HUES48 (cell line): Measurements from ENCODE around the gene SFTPB.
"Not testable (repeated sequence)": the region's sequence is repeated elsewhere in the genome, so short reads cannot be mapped to it uniquely, and the experiment has no call there.

Experiments used
- H3K27ac ChIP-seq: one replicate; pipeline ENCODE4 v1.7.0; 2013; ENCODE audit warnings: low read depth, low read length, inconsistent platforms
- H3K27me3 ChIP-seq: 2 replicates; pipeline ENCODE4 v1.6.1; 2013; ENCODE audit warnings: mild to moderate bottlenecking, low read length; ENCODE audit not compliant: control insufficient read depth, insufficient read depth
- H3K36me3 ChIP-seq: 2 replicates; pipeline ENCODE4 v1.6.1; 2013; ENCODE audit warnings: low read length; ENCODE audit not compliant: control insufficient read depth, insufficient read depth
- H3K4me1 ChIP-seq: 2 replicates; pipeline ENCODE4 v1.6.1; 2013; ENCODE audit warnings: mild to moderate bottlenecking, low read length; ENCODE audit not compliant: control insufficient read depth, insufficient read depth
- H3K4me3 ChIP-seq: 2 replicates; pipeline ENCODE4 v1.5.1; 2013; ENCODE audit warnings: mild to moderate bottlenecking, low read depth, low read length
- H3K9ac ChIP-seq: 2 replicates; pipeline ENCODE4 v1.6.1; 2013; ENCODE audit warnings: mild to moderate bottlenecking, low read depth, low read length, moderate library complexity
- H3K9me3 ChIP-seq: 2 replicates; pipeline ENCODE4 v1.6.1; 2013; ENCODE audit warnings: low read length; ENCODE audit not compliant: control insufficient read depth, insufficient read depth

The SFTPB gene

DNA sequence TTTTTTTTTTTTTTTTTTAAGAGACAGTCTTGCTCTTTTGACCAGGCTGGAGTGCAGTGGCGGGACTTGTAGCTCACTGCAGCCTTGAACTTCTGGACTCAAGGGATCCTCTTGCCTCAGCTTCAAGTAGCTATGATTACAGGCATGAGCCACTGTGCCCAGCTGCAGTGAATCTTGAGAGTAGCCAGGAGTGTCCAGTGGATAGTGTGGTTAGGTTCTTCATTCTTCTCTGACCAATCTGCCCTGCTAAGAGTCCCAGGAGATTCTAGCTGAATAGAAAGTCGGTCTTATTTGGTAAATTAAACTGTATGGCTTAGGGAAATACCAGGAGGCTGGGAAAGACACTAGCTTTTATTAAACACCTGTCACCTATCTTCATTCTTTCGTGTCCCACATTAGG is 36.7 kb downstream of the SFTPB start:
- Histone ChIP-seq H3K27me3 (no peaks in the 10 kb centered on the region), H3K36me3 (peaks cover 93% of the 10 kb centered on the region), H3K9me3 (no peaks in the 10 kb centered on the region), H3K4me3 (no peak overlapping the region), H3K9ac (no peak overlapping the region), H3K27ac (no peak overlapping the region), H3K4me1 (no peaks in the 10 kb centered on the region)

DNA sequence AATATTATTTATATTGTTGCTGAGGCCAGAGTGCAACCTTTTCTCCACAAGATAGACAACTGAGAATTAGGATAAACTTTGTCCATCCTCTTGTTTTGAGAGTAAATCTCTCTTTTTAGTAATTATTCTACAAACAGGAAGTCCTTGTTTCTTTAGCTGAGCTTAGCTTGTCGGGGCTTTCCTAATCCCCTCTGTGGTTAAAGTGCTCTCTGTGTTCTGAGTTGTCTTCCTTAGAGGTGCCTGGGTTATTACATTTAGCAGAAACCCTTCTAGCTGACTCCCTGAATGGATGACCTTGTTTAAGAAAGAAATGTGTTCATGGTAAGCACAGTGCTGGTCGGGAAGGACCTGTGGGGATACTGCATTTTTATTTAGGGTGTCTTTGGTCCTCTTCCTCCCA is 39.3 kb downstream of the SFTPB start:
- Histone ChIP-seq H3K27me3 (no peaks in the 10 kb centered on the region), H3K4me3 (no peak overlapping the region), H3K4me1 (no peaks in the 10 kb centered on the region), H3K9me3 (no peaks in the 10 kb centered on the region), H3K9ac (no peak overlapping the region), H3K36me3 (peaks cover 97% of the 10 kb centered on the region), H3K27ac (no peak overlapping the region)

DNA sequence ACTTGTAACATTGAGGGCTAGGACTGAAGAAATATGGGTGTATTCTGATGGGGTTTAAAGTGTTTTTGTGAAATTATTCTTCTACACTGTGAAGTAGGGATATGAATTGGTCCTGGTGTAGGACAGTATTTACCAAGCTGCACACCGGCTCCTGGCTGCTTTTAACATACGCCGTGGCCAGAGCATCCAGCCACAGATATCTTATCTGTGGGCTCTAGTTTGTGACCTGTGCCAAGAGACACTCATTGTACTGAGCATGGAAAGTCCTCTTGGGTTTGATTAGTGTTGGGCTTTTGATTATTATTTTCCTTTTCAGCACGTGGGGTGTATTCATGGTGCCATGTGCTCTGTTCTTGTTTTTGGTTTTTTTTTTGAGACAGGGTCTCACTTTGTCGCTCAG is 44.0 kb downstream of the SFTPB start:
- Histone ChIP-seq H3K9ac (no peak overlapping the region), H3K4me3 (no peak overlapping the region), H3K36me3 (peaks cover 92% of the 10 kb centered on the region), H3K9me3 (no peaks in the 10 kb centered on the region), H3K4me1 (no peaks in the 10 kb centered on the region), H3K27ac (no peak overlapping the region), H3K27me3 (no peaks in the 10 kb centered on the region)

DNA sequence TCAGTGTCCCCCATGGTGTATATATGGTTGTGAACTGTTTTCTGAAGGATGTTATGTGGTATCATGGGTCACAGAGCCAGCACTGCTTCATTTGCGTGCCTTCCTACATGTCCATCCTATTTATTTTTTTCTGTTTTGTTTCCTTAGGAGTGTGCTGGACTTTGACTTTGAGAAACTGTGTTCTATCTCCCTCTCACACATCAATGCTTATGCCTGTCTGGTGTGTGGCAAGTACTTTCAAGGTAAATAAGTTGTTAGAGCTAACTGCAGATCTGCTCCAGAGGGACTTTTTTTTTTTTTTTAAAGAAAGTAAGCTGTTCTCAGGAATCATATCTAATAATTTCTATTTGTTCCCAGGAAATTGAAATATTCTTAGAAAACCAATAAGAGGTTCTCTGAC is 46.7 kb downstream of the SFTPB start:
- Histone ChIP-seq H3K9ac (no peak overlapping the region), H3K4me3 (no peak overlapping the region), H3K4me1 (no peaks in the 10 kb centered on the region), H3K27ac (no peak overlapping the region), H3K27me3 (no peaks in the 10 kb centered on the region), H3K9me3 (no peaks in the 10 kb centered on the region), H3K36me3 (peaks cover 70% of the 10 kb centered on the region)

DNA sequence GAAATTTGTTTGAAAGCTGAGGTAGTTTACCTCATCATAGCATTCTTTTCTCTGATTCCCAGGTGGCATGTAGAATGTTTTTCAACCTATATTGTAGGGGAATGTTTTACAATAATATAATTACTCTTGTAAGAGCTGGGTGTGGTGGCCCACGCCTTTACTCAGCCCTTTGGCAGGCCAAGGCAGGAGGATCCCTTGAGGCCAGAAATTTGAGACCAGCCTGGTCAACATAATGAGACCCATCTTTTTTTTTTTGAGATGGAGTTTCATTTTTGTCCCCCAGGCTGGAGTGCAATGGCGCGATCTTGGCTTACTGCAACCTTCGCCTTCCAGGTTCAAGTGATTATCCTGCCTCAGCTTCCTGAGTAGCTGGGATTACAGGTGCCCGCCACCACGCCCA is 48.4 kb downstream of the SFTPB start:
- Histone ChIP-seq H3K27ac (no peak overlapping the region), H3K27me3 (no peaks in the 10 kb centered on the region), H3K4me3 (no peak overlapping the region), H3K9me3 (no peaks in the 10 kb centered on the region), H3K4me1 (no peaks in the 10 kb centered on the region), H3K36me3 (peaks cover 54% of the 10 kb centered on the region), H3K9ac (no peak overlapping the region)

DNA sequence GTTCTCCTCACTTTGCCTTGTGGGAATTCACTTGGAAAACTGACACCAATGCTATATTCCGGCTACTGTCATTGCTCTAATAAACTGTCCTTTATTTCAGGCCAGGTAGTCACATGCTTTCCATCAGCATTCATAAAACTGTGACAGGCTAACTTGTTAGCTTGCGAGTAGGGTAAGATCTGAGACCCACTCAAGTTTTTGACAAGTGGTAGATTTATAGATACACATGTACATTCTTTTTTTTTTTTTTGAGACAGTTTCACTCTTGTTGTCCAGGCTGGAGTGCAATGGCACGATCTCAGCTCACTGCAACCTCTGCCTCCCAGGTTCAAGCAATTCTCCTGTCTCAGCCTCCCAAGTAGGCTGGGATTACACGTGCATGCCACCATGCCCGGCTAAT is 50.3 kb downstream of the SFTPB start:
- peaks cover 35% of the 10 kb centered on the region for H3K36me3 ChIP-seq
- H3K9me3 ChIP-seq, H3K27ac ChIP-seq, H3K4me1 ChIP-seq, H3K9ac ChIP-seq, H3K27me3 ChIP-seq, H3K4me3 ChIP-seq: not testable (repeated sequence)

DNA sequence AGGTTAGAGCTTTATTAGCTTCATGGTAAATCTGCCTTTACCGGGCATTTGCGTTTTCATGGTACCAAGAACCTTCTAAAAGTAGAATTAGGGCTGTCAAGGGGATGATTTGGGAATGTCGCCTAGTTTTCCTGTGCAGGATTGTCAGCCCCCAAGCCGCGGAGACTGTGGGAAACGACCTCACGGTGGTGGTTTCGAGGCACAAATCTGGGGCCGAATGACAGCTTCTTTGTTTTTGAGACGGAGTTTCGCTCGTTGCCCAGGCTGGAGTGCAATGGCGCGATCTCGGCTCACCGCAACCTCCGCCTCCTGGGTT is 52.6 kb downstream of the SFTPB start:
- peak overlapping the region; percentile 92; the same call in 1 of the 2 replicates for H3K4me3 ChIP-seq

DNA sequence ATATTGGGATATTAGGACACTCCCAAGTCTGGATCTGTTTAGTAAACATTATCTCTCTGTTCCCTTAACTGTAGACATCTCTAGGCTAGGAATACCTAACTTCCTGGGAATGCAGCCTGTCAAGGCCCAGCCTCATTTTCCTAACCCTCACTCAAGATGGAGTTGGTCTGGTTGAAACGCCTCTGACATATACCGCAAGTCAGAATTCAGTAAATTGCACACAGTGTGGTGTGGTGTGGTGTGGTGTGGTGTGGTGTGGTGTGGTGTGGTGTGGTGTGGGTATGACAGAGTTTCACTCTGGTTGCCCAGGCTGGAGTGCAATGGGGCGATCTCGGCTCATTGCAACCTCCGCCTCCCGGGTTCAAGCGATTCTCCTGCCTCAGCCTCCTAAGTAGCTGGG is 53.2 kb downstream of the SFTPB start:
- H3K36me3 ChIP-seq = peaks cover 15% of the 10 kb centered on the region
- H3K27me3 ChIP-seq, H3K4me1 ChIP-seq, H3K9ac ChIP-seq, H3K4me3 ChIP-seq, H3K27ac ChIP-seq, H3K9me3 ChIP-seq: not testable (repeated sequence)

More for the DNA sequence above, 52.6 kb downstream of the SFTPB start:
- no peaks in the 10 kb centered on the region for H3K27me3 ChIP-seq
- no peaks in the 10 kb centered on the region for H3K9me3 ChIP-seq
- no peak overlapping the region for H3K27ac ChIP-seq
- H3K4me1 ChIP-seq = no peaks in the 10 kb centered on the region
- H3K9ac ChIP-seq = no peak overlapping the region
- H3K36me3 ChIP-seq = peaks cover 17% of the 10 kb centered on the region

DNA sequence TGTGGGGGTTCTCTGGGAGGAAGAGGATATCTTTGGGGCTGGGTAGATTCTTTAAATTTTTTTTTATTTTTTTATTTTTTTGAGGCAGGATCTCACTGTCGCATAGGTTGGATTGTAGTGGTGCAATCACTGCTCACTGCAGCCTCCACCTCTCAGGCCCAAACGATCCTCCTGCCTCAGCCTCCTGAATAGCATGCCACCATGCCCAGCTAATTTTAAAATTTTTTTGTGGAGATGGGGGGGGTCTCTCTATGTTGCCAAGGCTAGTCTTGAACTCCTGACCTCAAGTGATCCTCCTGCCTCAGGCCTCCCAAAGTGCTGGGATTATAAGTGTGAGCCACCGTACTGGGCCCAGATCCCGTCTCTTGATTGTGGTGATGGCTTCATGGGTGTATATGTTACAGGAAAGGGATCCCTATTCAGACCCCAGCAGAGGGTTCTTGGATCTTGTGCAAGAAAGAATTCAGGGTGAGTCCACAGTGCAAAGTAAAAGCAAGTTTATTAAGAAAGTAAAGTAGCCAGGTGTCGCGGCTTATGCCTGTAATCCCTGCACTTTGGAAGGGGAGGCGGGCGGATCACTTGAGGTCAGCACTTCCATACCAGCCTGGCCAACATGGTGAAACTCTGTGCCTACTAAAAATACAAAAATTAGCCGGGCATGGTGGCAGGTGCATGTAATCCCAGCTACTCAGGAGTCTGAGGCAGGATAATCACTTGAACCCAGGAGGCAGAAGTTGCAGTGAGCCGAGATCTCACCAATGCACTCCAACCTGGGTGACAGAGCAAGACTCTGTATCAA is 54.1 kb downstream of the SFTPB start:
- Histone ChIP-seq H3K27ac (no peak overlapping the region), H3K9ac (no peak overlapping the region), H3K27me3 (no peaks in the 10 kb centered on the region), H3K9me3 (no peaks in the 10 kb centered on the region), H3K4me3 (no peak overlapping the region), H3K4me1 (no peaks in the 10 kb centered on the region), H3K36me3 (peaks cover 13% of the 10 kb centered on the region)

DNA sequence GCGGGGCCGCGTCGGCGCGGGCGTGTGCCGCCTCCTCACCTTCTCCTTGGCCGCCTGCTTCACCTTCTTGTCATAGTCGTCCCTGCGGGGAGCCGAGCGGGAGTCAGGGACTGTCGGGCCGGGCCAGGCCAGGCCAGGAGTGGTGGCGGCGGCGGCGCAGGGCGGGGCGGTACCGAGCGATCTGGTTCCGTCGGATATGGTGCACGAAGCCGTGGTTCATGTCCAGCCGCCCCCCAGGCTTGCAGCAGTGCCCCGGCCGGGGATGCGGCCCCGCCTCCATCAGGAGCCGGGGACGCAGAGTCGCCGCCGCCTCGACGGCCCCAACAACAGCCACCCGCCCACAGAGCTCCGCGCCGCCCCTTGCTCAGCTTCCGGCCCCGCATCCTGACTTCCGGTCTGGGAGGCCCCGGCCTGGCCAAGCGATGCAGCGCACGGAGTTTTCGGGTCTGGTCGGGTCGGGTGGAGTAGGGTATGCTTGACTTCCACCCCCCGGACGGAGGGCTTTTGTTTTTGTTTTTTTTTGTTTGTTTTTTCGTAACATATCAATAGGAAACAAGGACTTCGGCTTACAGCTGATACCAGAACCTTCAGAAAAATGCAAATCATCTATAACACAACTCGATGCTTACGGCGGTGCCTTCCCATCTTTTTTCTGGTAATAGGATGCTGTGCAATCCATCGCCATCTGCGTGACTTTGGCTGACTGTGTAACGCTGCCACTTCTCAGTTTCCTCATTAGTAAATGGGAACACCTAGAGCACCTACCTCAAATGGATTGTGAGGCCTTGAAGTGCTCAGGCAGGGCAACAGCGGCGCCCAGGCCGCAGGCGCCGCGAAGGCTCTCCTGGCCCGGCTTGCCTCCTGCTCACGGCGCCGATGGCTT is 56.1 kb downstream of the SFTPB start, which contains the start of gene C2orf68:
TSS of gene C2orf68 (minus strand) at position 362 of the 883 bp plus-strand sequence. CDS start at position 280, 82 bp downstream.
- peaks cover 30% of the 10 kb centered on the region for H3K36me3 ChIP-seq
- peak within 1 kb of the TSS; percentile 89 for H3K27ac ChIP-seq
- H3K9me3 ChIP-seq = no peaks in the 10 kb centered on the region
- peak within 1 kb of the TSS; percentile 58 for H3K9ac ChIP-seq
- H3K4me1 ChIP-seq = no peaks in the 10 kb centered on the region
- H3K27me3 ChIP-seq = no peaks in the 10 kb centered on the region
- peak within 1 kb of the TSS; percentile 98 for H3K4me3 ChIP-seq

DNA sequence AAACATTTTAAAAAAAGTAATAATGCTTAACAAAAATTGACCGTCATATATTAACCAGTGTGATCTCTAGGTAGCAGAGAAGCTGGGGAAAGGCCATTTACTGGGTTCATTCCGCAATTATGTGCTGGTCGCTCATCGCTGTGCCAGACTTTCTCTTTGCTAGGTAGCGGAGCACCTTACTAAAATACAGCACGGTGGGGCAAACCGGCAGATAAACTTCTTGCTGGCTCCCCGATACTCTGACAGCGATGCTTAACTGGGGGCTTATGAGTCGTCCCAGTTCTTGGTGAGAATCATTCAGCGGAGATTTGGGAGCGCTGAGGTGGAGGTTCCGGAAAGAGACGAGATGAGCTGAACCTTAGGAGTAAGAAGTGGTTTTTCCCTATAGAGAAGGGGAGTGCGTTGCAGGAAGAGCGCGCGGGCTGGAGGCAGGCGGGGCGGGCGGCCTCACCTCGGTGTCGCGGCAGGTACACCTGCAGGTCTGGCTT is 56.7 kb downstream of the SFTPB start:
- Histone ChIP-seq H3K27me3 (no peaks in the 10 kb centered on the region), H3K4me1 (no peaks in the 10 kb centered on the region), H3K4me3 (peak overlapping the region; percentile 98), H3K9ac (peak overlapping the region; percentile 58), H3K36me3 (peaks cover 31% of the 10 kb centered on the region), H3K9me3 (no peaks in the 10 kb centered on the region), H3K27ac (peak overlapping the region; percentile 89)
